ENCODE results near the gene KIF3B. TPM values are rescaled to one million over a fixed set of nuclear protein-coding genes. Genes with fewer than 3 reads are reported as not detected.
A peak's percentile ranks its signal among the peaks of the same experiment; 100 is the strongest.

The KIF3B gene
- total RNA-seq (10 to 100 TPM; 61.0 to 61.6 TPM), polyA plus RNA-seq (5.7 TPM)

DNA sequence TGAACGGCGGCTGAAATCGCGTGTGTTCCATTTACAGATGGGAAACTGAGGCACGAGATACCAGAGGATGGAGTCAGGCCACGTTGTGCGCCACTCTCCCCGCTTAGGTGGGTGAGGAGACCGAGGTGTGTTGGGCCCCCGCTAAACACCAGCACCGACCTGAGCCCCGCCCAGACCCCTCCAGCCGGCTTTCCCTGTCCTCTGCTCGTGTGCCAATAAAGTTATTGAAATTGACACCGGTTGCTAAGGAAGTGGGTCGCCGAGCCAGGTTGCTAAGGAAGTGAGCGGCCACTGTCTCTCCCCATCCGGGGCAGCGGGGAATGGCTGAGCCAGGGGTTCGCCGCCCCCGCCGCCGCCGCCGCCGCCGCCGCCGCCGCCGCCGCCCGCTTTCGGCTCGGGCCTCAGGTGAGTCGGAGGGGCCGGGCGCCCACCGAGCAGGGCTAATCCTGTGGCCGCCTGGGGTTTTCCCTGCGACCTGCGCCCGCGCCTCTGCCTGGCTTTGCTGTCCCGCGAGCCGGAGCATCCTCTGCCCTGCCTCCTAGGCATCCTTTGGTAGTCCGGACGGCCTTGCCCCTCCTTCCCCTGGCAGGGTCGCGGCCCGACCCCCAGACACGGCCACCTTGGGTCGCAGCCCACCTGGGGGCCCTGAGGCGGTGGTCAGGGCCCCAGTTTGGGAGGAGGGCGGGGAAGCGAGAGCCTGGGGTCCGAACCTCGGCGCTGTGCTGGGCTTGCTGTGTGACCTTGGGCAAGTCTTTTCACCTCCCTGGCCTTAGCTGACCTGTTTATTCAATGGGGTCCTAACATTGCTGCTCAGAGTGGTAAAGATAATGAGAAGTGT lies at the start of gene KIF3B:
TSS of gene KIF3B (plus strand) at position 291 of the 838 bp plus-strand sequence. CDS start 32,127 bp downstream, outside the sequence.
- peaks cover 34 to 58% (median 58%) of the 10 kb centered on the region in 3 donors for H3K4me1 Mint-ChIP-seq

DNA sequence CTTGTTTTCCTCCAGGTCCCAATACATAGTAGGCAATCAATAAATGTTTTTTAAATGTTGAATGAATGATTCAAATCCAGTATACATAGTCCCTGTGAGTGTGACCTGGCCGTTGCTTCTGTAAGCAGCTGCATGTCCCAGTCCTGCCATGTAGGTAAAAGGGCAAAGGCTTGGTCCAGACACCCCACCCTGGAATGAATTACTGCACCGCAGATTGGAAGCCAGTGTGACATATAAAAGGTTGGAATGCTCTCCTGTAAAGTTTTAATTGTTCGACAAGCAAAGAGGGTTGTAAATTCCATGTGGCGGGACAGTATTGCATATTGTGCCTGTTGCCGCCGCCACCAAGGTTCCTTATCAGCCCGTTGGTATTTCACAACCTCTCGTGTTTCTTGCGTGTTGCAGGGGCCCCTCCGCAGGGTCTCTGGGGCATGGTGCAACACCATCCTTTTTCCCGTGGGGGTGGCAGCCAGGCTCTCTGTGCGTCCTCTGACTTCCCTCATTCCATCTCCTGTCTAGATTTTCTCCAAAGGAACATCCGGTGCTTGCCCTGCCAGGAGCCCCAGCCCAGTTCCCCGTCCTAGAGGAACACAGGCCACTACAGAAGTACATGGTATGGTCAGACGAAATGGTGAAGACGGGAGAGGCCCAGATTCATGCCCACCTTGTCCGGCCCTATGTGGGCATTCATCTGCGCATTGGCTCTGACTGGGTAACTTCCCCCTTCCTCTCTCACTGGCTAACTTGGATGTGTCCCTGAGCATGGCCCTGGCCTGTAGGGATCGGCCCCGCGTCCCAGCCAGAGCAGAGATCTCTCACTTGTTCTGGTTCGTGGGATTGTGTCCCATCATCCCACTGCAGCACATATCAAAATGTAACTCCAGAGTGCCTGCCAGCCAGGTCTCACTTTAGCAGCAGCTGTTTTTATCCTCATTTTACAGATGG lies 49.4 kb upstream of the KIF3B start:
- Mint-ChIP-seq H3K4me1 (peaks cover 19 to 25% (median 23%) of the 10 kb centered on the region in 3 donors), H3K9me3 (no peaks in the 10 kb centered on the region), H3K4me3 (no peak overlapping the region), H3K36me3 (peaks cover 0 to 74% (median 25%) of the 10 kb centered on the region in 3 donors), H3K27me3 (peaks cover 0 to 2% of the 10 kb centered on the region in 2 donors), H3K27ac (peak overlapping the region in 2 of 8 donors; percentile 56 to 58)
- peaks cover 17% of the 10 kb centered on the region for H3K36me3 ChIP-seq (ENCODE audit: insufficient read depth, low read length)
- H3K4me3 ChIP-seq (ENCODE audit: low read length): no peak overlapping the region
- DNase-seq: no peak
- no peaks in the 10 kb centered on the region for H3K27me3 ChIP-seq (ENCODE audit: insufficient read depth, low read length, poor library complexity, severe bottlenecking)
- POLR2A ChIA-PET: no interaction called here
- CTCF ChIA-PET: no interaction called here
- no peaks in the 10 kb centered on the region for H3K9me3 ChIP-seq (ENCODE audit: low read length)
- H3K27ac ChIP-seq (ENCODE audit: low read depth, low read length): no peak overlapping the region
- peaks cover 17% of the 10 kb centered on the region for H3K4me1 ChIP-seq (ENCODE audit: insufficient read depth, low read length)

More for the DNA sequence above, at the start of gene KIF3B:
- peak within 1 kb of the TSS; percentile 88 to 95 (median 92) for H3K4me3 Mint-ChIP-seq
- no peaks in the 10 kb centered on the region for H3K27me3 ChIP-seq (ENCODE audit: insufficient read depth, low read length, poor library complexity, severe bottlenecking)
- ChIA-PET CTCF (interaction anchor here (1.0 kb wide), 1 partner anchor 12 kb away, joined by 5 read pairs; no protein-coding TSS in a partner anchor), POLR2A (interaction anchor here (1.1 kb wide), 1 partner anchor 81 kb away, joined by 4 read pairs; the partner anchor contains the start of gene ASXL1)
- peaks cover 20% of the 10 kb centered on the region for H3K4me1 ChIP-seq (ENCODE audit: insufficient read depth, low read length)
- no peaks in the 10 kb centered on the region for H3K36me3 ChIP-seq (ENCODE audit: insufficient read depth, low read length)
- H3K9me3 Mint-ChIP-seq: no peaks in the 10 kb centered on the region
- peaks cover 0 to 16% (median 2%) of the 10 kb centered on the region in 3 donors for H3K36me3 Mint-ChIP-seq
- no peaks in the 10 kb centered on the region for H3K9me3 ChIP-seq (ENCODE audit: low read length)
- no peaks in the 10 kb centered on the region for H3K27me3 Mint-ChIP-seq
- peak within 1 kb of the TSS; percentile 84 for H3K27ac ChIP-seq (ENCODE audit: low read depth, low read length)
- peak within 1 kb of the TSS; percentile 85 for H3K4me3 ChIP-seq (ENCODE audit: low read length)
- peak within 1 kb of the TSS; percentile 76 to 97 (median 96) for H3K27ac Mint-ChIP-seq
- DNase-seq: peak; percentile 74 to 94 (median 87)

DNA sequence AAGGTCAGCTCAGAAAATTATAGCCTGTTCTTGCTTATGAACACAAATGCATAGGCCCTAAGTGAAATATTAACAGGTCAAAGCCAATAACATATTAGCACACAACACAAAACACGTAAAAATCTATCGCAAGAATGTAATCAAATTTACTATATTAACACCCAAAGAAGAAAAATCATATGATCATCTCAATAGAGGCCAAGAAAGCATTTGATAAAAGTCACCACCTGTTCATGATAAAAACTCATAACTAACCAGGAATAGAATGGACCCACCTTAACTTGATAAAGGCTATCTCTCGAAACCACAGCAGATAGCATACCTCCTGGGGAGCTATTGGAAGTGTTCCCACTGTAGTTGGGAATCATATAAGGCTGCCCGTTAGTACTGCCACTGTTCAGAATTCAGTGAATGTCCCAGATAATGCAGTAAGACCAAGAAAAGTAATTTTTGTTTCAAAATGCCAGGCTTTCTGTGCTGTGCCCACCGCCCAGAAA lies 48.2 kb upstream of the KIF3B start:
- H3K27ac Mint-ChIP-seq: peak overlapping the region in 4 of 8 donors; percentile 14 to 77 (median 72)
- peaks cover 17% of the 10 kb centered on the region for H3K4me1 ChIP-seq (ENCODE audit: insufficient read depth, low read length)
- H3K36me3 ChIP-seq (ENCODE audit: insufficient read depth, low read length): peaks cover 24% of the 10 kb centered on the region
- peaks cover 26 to 32% (median 26%) of the 10 kb centered on the region in 3 donors for H3K4me1 Mint-ChIP-seq
- peaks cover 0 to 76% (median 26%) of the 10 kb centered on the region in 3 donors for H3K36me3 Mint-ChIP-seq
- ChIA-PET POLR2A (no interaction called here), CTCF (no interaction called here)
- H3K27me3 Mint-ChIP-seq: peaks cover 0 to 2% of the 10 kb centered on the region in 2 donors
- H3K9me3 ChIP-seq (ENCODE audit: low read length): no peaks in the 10 kb centered on the region
- H3K27me3 ChIP-seq (ENCODE audit: insufficient read depth, low read length, poor library complexity, severe bottlenecking): no peaks in the 10 kb centered on the region
- H3K9me3 Mint-ChIP-seq: no peaks in the 10 kb centered on the region
- no peak overlapping the region for H3K4me3 Mint-ChIP-seq
- no peak for DNase-seq
- no peak overlapping the region for H3K27ac ChIP-seq (ENCODE audit: low read depth, low read length)
- no peak overlapping the region for H3K4me3 ChIP-seq (ENCODE audit: low read length)

GRCh38 chr20:32230707-32231106 lies 46.7 kb upstream of the KIF3B start:
- H3K4me1 Mint-ChIP-seq: peaks cover 26 to 27% (median 26%) of the 10 kb centered on the region in 3 donors
- Histone ChIP-seq H3K4me1 (ENCODE audit: insufficient read depth, low read length) (peaks cover 17% of the 10 kb centered on the region), H3K27ac (ENCODE audit: low read depth, low read length) (no peak overlapping the region), H3K9me3 (ENCODE audit: low read length) (no peaks in the 10 kb centered on the region), H3K36me3 (ENCODE audit: insufficient read depth, low read length) (peaks cover 33% of the 10 kb centered on the region), H3K27me3 (ENCODE audit: insufficient read depth, low read length, poor library complexity, severe bottlenecking) (no peaks in the 10 kb centered on the region), H3K4me3 (ENCODE audit: low read length) (no peak overlapping the region)
- no peak overlapping the region for H3K4me3 Mint-ChIP-seq
- H3K36me3 Mint-ChIP-seq: peaks cover 2 to 83% (median 24%) of the 10 kb centered on the region in 3 donors
- H3K9me3 Mint-ChIP-seq: no peaks in the 10 kb centered on the region
- peak overlapping the region in 5 of 8 donors; percentile 51 to 99 (median 97) for H3K27ac Mint-ChIP-seq
- POLR2A ChIA-PET: no interaction called here
- no peak for DNase-seq
- CTCF ChIA-PET: interaction anchor here (1.4 kb wide), 1 partner anchor 49 kb away, joined by 3 read pairs; no protein-coding TSS in a partner anchor
- H3K27me3 Mint-ChIP-seq: peaks cover 0 to 2% of the 10 kb centered on the region in 2 donors

GRCh38 chr20:32231245-32231644 lies 46.2 kb upstream of the KIF3B start:
- Mint-ChIP-seq H3K4me3 (no peak overlapping the region), H3K27me3 (peaks cover 0 to 2% of the 10 kb centered on the region in 2 donors), H3K36me3 (peaks cover 4 to 83% (median 24%) of the 10 kb centered on the region in 3 donors), H3K4me1 (peaks cover 24 to 27% (median 26%) of the 10 kb centered on the region in 3 donors), H3K27ac (peak overlapping the region; percentile 88 to 100 (median 98)), H3K9me3 (no peaks in the 10 kb centered on the region)
- H3K36me3 ChIP-seq (ENCODE audit: insufficient read depth, low read length): peaks cover 35% of the 10 kb centered on the region
- POLR2A ChIA-PET: no interaction called here
- peaks cover 17% of the 10 kb centered on the region for H3K4me1 ChIP-seq (ENCODE audit: insufficient read depth, low read length)
- no peaks in the 10 kb centered on the region for H3K9me3 ChIP-seq (ENCODE audit: low read length)
- H3K4me3 ChIP-seq (ENCODE audit: low read length): no peak overlapping the region
- no peak for DNase-seq
- H3K27ac ChIP-seq (ENCODE audit: low read depth, low read length): no peak overlapping the region
- no peaks in the 10 kb centered on the region for H3K27me3 ChIP-seq (ENCODE audit: insufficient read depth, low read length, poor library complexity, severe bottlenecking)
- CTCF ChIA-PET: interaction anchor here (1.4 kb wide), 1 partner anchor 48 kb away, joined by 3 read pairs; no protein-coding TSS in a partner anchor

- H3K27ac ChIP-seq (ENCODE audit: low read depth, low read length): no peak overlapping the region
- peaks cover 17% of the 10 kb centered on the region for H3K4me1 ChIP-seq (ENCODE audit: insufficient read depth, low read length)
- no peaks in the 10 kb centered on the region for H3K9me3 ChIP-seq (ENCODE audit: low read length)
- peaks cover 39% of the 10 kb centered on the region for H3K36me3 ChIP-seq (ENCODE audit: insufficient read depth, low read length)
- POLR2A ChIA-PET: no interaction called here
- H3K4me3 ChIP-seq (ENCODE audit: low read length): no peak overlapping the region
- DNase-seq: peak in 4 of 5 donors; percentile 27 to 53 (median 40)
- Mint-ChIP-seq H3K4me1 (peaks cover 24 to 27% (median 26%) of the 10 kb centered on the region in 3 donors), H3K27ac (peak overlapping the region; percentile 88 to 100 (median 98)), H3K9me3 (no peaks in the 10 kb centered on the region), H3K4me3 (peak overlapping the region in 6 of 7 donors; percentile 46 to 79 (median 70)), H3K27me3 (peaks cover 0 to 2% of the 10 kb centered on the region in 2 donors), H3K36me3 (peaks cover 4 to 84% (median 25%) of the 10 kb centered on the region in 3 donors)
- CTCF ChIA-PET: interaction anchor here (1.1 to 1.5 kb wide), 3 partner anchors 12 to 48 kb away, joined by 3 read pairs; no protein-coding TSS in a partner anchor
- H3K27me3 ChIP-seq (ENCODE audit: insufficient read depth, low read length, poor library complexity, severe bottlenecking): no peaks in the 10 kb centered on the region
Observed at GRCh38 chr20:32231847-32232246, 45.6 kb upstream of the KIF3B start.

GRCh38 chr20:32232326-32232886 lies 45.0 kb upstream of the KIF3B start:
- H3K27ac ChIP-seq (ENCODE audit: low read depth, low read length): no peak overlapping the region
- H3K36me3 Mint-ChIP-seq: peaks cover 4 to 86% (median 25%) of the 10 kb centered on the region in 3 donors
- no peaks in the 10 kb centered on the region for H3K9me3 Mint-ChIP-seq
- H3K27me3 ChIP-seq (ENCODE audit: insufficient read depth, low read length, poor library complexity, severe bottlenecking): no peaks in the 10 kb centered on the region
- H3K36me3 ChIP-seq (ENCODE audit: insufficient read depth, low read length): peaks cover 39% of the 10 kb centered on the region
- peak overlapping the region; percentile 88 to 100 (median 98) for H3K27ac Mint-ChIP-seq
- peaks cover 24 to 27% (median 26%) of the 10 kb centered on the region in 3 donors for H3K4me1 Mint-ChIP-seq
- POLR2A ChIA-PET: no interaction called here
- no peaks in the 10 kb centered on the region for H3K9me3 ChIP-seq (ENCODE audit: low read length)
- no peak for DNase-seq
- CTCF ChIA-PET: interaction anchor here (1.1 to 1.5 kb wide), 2 partner anchors 12 to 15 kb away, joined by 3 read pairs; no protein-coding TSS in a partner anchor
- peak overlapping the region in 6 of 7 donors; percentile 46 to 79 (median 70) for H3K4me3 Mint-ChIP-seq
- H3K27me3 Mint-ChIP-seq: peaks cover 0 to 2% of the 10 kb centered on the region in 2 donors
- peaks cover 17% of the 10 kb centered on the region for H3K4me1 ChIP-seq (ENCODE audit: insufficient read depth, low read length)
- no peak overlapping the region for H3K4me3 ChIP-seq (ENCODE audit: low read length)

Measured in CD8-positive, alpha-beta memory T cell (primary cell).